Fibroblast of skin of back (primary cell): ENCODE results near the gene ALG3. TPM values are rescaled to one million over a fixed set of nuclear protein-coding genes. Genes with fewer than 3 reads are reported as not detected.
A peak's percentile ranks its signal among the peaks of the same experiment; 100 is the strongest.
"Not testable (repeated sequence)": the region's sequence is repeated elsewhere in the genome, so short reads cannot be mapped to it uniquely, and the experiment has no call there.

ENCODE experiments used
- DNase-seq: peaks from one replicate; pipeline ENCODE4 v3.0.0-alpha.2; 2013
- polyA plus RNA-seq, 2 experiments: library from polyadenylated mRNA; unstranded; fragments of 120-200 nt; gene quantifications; one replicate each; pipeline ENCODE4 v1.2.1, GENCODE V29; 2013; ENCODE audit not compliant: insufficient read length in 2 of 2

Gene ALG3
- polyA plus RNA-seq (2013, experiment 1 of 2; ENCODE audit: insufficient read length): 52.2 TPM
- polyA plus RNA-seq (2013, experiment 2 of 2; ENCODE audit: insufficient read length): 32.2 TPM

DNA sequence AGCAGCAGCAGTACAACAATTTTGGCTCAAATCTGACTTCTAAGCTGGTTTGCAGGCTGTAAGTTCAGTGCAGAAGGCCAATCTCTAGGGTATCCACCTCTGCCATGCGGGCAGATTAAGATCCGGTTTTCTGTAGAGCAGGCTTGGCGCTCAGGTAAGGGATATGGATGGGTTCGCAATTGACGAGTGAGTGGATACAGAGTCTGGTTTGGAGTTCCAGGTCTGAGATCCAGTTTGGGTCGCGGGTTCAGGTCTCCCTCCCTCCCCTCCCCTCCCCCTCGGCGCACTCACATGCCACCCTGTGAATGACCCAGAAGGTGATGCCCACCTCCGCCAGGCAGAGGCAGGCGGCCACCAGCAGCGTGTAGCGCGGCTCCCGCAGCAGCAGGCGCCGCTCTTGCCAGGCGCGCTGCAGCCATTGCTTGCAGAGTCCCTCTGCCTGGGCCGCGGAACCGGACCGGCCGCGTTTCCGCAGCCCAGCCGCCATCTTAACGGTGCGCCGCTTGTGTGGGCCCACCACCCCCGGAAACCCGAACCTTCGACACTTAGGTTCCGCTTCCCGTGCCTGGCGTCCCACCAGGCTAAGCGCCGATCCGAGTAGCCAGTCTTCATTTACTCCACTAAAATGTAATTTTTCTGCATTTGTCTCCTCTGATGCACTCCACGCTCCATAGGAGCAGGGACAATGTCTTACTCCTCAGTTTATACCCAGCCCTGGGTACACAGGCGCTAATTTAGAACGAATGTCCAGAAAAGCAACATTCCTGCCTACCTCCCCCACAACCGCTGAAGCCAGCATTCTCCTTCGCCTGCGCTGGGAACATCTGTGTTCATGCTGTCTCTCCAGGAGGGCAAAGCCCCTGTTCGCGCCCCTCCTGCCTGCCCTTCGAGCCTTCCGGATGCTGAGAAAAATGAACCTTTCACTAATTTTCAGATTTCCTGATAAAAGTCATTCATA, at the start of gene ALG3:
TSS of gene ALG3 (minus strand) at position 509 of the 958 bp plus-strand sequence. CDS start at position 487, 22 bp downstream.
- DNase-seq: peak; percentile 86

DNA sequence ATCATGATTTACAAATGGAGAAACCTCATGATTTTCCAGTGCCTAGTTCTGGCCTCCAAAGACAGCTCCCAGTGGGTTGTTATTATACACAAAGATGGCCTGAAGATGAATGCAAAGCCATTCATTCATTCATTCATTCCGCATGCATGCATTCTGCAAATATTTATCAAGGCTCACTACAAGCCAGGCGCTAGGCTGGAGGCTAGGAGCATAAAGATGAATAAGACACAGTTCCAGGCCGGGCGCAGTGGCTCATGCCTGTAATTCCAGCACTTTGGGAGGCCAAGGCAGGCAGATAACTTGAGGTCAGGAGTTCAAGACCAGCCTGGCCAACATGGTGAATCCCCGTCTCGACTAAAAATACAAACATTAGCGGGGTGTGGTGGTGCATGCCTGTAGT, 47.9 kb upstream of the ALG3 start:
- DNase-seq: no peak

DNA sequence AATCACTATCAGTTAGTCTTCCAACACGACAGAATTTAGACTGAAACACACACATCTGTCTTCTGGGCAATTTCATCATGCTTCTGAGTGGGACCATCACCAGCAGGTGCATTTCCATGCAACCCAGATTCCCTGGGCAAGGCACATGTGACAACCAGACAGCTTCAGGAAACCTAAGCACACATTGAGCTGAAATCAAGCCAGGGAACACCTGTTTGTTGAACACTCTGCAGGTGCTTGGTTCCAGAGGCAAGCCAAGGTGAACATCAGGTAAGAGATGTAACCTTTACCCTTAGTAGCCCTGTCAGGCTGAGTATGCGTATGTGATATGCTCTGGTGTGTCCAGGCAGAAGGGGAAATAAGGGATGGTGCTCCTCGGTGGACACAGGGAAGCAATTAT, 47.0 kb upstream of the ALG3 start:
- no peak for DNase-seq

DNA sequence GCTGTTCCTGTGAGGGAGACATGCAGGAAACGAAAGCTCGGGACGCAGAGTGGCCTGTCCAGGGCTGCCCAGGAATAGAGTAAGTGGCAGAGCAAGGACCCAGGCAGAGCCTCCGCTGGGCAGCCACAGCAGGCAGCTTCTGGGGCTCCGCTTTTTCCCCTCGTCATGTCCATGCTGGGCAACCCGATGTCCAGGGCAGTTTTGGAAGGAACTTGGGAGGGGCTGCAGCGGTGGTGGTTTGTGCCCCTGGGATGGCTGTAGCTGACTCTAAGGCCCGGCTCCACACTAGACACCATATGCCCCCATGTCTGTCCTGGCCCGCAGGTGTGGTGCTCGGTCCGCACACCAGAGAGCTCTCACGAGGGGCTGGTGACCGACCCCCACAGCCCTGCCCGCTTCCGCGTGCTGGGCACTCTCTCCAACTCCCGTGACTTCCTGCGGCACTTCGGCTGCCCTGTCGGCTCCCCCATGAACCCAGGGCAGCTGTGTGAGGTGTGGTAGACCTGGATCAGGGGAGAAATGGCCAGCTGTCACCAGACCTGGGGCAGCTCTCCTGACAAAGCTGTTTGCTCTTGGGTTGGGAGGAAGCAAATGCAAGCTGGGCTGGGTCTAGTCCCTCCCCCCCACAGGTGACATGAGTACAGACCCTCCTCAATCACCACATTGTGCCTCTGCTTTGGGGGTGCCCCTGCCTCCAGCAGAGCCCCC, 43.1 kb upstream of the ALG3 start:
- DNase-seq: no peak

DNA sequence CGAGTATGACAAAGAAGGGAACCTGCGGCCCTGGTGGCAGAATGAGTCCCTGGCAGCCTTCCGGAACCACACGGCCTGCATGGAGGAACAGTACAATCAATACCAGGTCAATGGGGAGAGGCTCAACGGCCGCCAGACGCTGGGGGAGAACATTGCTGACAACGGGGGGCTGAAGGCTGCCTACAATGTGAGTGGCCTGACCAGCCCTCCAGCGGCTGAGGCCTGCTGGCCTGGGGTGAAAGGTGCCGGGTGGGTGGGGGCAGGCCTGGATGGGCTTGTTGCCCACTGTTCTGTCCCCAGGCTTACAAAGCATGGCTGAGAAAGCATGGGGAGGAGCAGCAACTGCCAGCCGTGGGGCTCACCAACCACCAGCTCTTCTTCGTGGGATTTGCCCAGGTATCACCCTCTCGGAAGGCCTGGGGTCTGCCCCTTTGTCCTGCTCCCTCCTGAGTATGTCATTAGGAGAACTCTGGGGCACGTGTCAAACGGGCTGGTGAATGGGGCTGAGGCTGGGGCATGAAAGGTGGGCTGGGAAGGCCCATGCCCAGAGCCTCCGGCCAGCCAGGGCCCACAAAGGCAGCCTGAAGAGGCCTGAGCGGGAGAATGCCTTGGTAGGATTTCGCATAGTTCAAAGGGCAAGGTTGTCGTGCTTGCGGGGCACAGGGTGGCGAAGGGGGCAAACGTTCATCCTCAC, 42.4 kb upstream of the ALG3 start:
- no peak for DNase-seq

DNA sequence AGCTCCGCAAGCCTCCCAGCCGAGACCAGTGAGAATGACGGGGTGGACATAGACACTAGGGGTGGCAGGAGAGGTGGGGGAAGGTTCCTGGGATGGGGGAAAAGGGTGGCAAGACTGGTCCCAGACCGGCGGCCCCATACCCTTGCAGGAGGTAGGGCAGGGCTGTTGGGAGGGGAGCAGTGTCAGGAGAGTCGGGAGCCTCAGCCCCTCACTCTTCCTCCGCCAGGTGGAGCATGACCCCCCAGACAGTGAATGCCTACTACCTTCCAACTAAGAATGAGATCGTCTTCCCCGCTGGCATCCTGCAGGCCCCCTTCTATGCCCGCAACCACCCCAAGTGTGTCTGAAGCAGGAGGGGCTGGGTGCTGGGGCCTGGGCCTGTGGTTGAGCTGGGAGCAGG, 41.6 kb upstream of the ALG3 start:
- DNase-seq: no peak

DNA sequence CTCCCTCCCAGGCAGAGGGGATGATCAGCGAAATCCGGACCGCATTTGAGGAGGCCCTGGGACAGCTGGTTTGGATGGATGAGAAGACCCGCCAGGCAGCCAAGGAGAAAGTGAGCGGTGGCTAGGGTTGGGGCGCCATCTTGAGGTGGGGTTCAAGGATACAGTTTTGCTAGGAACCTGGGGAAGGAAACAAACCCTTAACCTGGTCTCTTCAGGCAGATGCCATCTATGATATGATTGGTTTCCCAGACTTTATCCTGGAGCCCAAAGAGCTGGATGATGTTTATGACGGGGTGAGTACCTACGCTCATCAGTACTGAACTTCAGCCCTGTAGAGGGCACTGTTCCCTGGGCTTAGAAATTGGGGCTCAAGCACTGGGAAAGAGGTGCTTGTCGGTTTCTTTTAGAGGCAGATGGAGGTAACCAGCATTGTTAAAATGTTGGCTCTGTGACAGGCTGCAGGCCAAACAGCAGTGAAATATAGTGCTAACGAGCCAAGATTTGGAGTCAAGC, 40.7 kb upstream of the ALG3 start:
- DNase-seq: peak; percentile 36

DNA sequence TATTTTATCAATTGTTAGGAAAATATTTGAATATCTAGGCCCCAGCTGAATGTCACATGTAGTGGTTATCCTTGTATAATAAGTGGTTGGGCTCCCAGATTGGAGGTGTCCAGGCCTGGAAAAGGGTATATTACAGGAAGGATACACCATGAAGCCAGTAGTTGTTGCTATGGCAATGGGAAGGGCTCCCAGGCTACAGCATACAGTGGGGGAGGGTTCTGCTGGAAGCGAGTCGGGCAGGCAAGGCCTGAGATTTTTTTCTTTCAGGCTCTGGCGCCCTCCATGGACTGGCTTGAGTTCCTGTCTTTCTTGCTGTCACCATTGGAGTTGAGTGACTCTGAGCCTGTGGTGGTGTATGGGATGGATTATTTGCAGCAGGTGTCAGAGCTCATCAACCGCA, 35.9 kb upstream of the ALG3 start:
- DNase-seq: peak; percentile 69

DNA sequence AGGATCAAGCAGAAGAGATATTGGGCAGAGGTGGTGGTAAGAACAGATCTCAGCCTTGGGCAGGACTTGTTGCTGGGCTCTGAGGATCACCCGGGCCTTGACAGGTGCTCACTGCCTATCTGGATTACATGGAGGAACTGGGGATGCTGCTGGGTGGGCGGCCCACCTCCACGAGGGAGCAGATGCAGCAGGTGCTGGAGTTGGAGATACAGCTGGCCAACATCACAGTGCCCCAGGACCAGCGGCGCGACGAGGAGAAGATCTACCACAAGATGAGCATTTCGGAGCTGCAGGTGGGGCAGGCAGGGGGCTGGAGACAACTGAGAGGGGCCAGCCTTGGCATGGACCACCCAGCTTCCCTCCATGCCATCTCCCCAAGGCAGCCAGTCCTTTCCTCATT, 34.9 kb upstream of the ALG3 start:
- DNase-seq: no peak

DNA sequence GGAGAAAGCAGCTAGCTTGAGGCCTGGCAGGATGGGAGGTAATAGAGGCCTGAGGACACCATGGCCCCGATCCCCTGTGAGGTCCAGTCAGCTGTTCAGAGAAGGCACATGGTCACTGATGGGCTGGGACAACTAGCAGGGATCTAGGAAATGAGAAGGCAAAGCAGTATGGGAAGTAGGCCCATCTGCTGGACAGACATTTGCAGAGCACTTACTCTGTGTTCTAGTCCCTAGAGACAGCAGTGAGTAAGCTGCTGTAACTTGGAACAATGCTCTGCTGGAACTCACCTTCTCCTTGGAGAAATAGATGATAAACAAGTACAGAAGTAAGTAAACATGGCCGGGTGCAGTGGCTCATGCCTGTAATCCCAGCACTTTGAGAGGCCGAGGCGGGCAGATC, 34.2 kb upstream of the ALG3 start:
- DNase-seq: no peak

DNA sequence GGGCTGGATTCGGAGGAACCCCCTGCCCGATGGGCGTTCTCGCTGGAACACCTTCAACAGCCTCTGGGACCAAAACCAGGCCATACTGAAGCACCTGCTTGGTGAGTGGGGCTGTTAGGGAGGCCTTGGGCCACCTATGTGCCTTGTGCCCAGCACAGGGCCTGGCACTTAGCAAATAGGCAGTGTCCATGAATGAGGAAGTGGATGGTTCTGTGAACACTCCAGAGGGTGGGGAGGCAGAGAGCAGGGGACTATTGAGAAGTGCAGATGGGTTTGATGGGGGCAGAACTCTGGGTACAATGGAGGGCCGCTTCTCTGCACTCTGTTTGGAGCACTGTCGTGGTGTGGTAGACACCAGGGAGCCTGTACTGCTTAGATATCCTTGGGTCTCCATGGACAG, 28.6 kb upstream of the ALG3 start:
- no peak for DNase-seq

DNA sequence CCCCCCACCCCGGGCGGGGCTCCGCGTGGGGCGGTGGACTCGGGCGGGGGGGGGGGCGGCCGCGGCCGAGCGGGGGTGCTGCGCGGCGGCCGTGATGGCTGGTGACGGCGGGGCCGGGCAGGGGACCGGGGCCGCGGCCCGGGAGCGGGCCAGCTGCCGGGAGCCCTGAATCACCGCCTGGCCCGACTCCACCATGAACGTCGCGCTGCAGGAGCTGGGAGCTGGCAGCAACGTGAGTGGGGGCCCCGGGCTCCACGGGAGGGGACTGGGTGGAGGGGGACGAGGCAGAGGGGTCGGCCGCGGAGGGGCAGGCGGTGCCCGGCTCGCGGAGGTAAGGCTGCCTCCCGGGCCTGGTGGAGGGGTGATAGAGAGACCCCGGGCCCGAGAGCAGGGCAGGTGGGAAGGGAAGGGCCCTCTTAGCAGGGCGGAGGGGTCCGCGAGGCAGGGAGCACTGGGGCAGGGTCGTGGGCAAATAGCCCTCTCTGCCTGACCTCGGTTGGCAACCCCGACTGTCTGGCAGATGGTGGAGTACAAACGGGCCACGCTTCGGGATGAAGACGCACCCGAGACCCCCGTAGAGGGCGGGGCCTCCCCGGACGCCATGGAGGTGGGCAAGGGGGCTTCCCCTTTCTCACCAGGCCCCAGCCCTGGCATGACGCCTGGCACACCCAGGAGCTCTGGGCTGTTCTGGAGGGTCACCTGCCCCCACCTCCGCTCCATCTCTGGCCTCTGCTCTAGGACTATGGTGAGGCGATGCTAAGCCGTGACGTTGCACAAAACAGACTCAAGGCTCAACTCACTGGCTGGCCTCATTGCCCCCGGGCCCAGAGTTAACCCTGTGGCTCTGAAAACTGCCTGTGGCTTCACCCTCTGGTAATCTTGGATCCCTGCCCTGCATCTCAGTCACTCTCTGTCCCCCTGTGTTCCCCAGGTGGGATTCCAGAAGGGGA, 27.5 kb upstream of the ALG3 start, which contains the start of gene ECE2:
TSS of gene ECE2 (plus strand) at position 62 of the 950 bp plus-strand sequence. CDS start at position 194, 132 bp downstream.
- peak; percentile 9 for DNase-seq

DNA sequence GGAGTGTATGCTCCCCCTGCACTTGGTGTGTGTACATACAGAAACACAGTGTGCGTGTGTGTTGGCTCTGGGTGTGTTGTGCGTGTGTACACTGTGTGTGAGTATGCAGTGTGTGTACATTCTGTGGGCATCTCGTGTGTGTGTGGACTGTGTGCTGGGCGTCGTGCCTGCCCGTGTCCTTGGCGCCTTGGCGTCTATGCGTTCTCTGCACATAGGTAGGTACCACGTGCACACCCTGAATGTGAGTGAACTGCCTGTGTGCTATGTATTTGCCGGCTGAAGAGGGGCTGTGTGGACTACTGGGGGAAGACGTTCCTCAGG, 26.6 kb upstream of the ALG3 start:
- DNase-seq: no peak

DNA sequence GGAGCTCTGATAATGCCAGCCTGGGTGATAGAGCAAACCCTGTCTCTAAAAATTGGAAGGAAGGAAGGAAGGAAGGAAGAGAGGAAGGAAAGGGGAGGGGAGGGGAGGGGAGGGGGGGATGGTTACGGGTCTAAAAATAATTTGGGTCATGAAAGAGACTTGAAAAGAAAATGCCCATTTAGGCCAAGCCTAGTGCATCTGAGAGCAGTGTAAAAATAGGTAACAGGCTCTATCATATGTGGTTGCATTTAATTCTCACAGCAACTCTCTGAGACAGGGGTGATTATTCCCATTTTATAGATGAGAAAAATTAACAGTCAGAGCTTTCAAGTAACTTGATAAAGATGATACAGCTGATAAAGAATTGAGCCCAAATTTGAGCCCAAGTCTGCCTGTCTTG, 23.5 kb upstream of the ALG3 start:
- DNase-seq: no peak

DNA sequence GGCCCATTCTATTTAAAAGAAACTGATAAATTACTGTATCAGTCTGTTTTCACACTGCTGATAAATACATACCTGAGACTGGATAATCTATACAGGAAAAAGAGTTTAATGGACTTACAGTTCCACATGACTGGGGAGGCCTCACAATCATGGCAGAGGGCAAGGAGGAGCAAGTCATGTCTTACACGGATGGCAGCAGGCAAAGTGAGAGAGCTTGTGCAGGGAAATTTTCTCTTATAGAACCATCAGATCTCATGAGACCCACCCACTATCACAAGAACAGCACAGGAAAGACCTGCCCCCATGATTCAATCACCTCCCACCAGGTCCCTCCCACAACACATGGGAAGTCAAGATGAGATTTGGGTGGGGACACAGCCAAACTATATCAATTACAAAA, 18.5 kb upstream of the ALG3 start:
- DNase-seq: not testable (repeated sequence)

DNA sequence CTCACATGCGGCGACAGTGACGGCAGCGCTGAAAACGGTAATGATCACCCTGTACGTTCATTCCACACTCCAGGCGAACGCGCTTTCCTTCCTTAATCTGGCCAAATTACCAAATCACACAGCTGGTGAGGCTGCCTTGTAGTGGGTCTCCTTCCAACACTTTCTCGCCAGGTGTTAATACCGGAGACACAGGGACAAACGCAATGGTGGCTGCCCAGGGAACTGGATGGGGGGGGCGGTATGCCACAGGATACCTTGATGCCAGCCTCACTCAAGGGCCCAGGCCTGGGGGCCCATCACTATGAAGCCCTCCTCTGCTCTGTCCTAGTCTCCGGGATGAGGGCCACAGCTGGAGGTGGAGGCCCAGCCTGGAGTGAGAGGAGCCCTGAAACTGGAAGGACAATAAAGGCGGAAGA, 14.0 kb upstream of the ALG3 start:
- DNase-seq: no peak

DNA sequence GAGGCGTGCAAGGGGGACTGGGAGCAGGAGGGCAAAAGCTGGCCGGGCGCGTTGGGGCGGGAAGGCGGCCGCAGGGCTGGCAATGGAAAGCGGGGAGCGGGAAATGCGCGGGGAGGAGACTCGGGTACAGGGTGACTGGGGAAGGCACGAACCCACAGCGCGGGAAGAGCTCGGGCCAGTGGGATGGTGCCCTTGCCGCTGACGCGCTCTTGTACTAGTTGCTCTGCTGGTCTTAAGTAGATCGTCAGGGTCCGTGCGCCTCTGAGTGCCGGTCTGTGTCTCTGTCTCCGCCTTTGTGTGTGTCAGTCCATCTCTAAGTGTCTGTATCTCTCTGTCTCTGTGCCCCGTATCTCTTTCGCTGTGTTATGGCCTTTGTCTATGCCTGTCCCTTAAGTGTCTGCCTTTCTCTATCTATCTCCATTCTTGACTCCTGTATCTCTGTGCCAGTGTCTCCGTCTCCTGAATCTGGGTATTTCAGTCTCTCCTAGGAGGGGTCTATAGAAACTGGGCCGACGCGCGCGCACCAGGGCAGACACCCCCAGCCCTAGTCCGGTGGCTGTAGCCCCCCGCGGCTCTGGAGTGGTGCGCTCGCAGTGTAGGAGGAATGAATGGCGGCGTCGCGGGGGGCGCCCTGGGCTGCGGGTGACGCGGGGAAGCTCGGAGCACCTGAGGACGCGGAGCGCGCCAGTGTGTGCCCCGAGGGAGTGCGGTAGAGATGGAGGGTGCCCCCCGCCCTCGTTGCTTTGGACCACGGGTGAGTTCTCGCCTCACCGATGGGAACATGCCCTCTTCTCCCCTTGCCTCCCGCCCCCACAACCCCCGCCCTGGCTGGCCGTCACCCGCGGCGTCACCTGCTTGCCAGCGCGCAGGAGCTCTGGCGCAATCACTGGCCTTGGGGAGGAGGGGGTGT, 13.3 kb upstream of the ALG3 start:
- peak; percentile 13 for DNase-seq

DNA sequence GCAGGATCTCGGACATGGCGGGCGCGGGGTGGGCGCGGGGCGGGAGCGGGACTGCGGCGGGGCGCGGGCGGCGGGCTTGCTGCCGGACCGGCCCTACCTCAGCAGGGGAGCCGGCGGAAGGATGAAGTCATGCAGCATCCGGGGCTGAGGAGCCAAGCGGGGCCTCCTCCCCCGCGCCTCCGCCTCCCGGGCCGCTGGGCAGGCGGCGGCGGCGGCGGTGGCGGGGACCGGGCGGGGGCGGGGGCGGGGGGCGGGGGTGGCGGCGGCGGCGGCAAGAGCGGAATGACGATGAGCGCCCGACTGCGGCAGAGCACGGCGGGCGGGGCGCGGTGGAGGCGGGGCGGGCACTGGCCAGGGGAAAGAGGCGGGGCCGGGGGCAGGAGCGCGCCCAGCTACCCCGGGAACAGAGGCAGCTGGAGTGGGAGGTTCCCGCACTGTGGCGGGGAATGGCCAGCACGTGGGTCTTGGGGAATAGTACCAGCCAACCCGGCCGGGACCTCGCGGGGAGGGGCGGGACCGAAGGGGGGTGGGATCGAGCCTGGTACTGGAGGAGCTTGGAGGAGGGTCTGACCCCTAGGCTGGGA, 12.6 kb upstream of the ALG3 start, which contains the start of gene CAMK2N2:
TSS of gene CAMK2N2 (minus strand) at position 284 of the 584 bp plus-strand sequence. CDS start at position 16, 268 bp downstream.
- peak; percentile 58 for DNase-seq

DNA sequence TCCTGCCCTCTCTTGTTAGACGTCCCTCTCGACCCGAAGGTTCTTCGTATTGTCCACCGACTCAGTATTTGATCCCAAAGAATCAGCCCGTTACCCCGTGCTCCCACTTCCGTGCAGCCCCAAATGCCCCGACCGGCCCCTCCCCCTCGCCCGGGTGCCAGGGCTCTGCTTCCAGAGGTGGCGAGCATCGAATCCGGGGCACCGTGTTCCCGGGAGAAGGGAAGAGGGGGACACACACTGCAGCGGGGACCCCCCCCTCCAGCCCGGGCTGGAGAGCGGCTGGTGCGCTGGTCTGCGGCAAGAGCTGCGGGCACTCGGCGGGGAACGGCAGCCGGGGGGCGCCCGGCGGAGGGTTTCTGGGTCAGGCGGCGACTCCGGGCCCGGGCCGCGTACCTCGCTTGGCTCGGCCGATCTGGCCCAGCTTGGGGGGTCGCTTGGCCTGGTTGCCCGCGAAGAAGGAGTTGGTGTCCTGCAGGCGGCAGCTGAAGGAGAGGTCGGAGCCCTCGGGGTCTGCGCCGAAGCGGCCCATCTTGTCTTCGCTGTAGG, 12.0 kb upstream of the ALG3 start:
- DNase-seq: no peak
